WI38 (cell line): ENCODE results near the gene ASXL2.

Experiments used
- H3K4me3 ChIP-seq: 2 replicates; pipeline ENCODE4 v1.5.1; 2011; ENCODE audit warnings: low read depth, mild to moderate bottlenecking, control low read depth, low read length
- TF ChIP-seq, protein P1 (sequence below): IDR thresholded peaks from 2 replicates; pipeline ENCODE4 v1.5.1; 2012; ENCODE audit warnings: low read depth, mild to moderate bottlenecking, control low read depth, low read length

The ASXL2 gene

GRCh38 chr2:25722224-25722623 lies 156.1 kb downstream of the ASXL2 start:
- no peak overlapping the region for H3K4me3 ChIP-seq
- TF ChIP-seq, protein P1, sequence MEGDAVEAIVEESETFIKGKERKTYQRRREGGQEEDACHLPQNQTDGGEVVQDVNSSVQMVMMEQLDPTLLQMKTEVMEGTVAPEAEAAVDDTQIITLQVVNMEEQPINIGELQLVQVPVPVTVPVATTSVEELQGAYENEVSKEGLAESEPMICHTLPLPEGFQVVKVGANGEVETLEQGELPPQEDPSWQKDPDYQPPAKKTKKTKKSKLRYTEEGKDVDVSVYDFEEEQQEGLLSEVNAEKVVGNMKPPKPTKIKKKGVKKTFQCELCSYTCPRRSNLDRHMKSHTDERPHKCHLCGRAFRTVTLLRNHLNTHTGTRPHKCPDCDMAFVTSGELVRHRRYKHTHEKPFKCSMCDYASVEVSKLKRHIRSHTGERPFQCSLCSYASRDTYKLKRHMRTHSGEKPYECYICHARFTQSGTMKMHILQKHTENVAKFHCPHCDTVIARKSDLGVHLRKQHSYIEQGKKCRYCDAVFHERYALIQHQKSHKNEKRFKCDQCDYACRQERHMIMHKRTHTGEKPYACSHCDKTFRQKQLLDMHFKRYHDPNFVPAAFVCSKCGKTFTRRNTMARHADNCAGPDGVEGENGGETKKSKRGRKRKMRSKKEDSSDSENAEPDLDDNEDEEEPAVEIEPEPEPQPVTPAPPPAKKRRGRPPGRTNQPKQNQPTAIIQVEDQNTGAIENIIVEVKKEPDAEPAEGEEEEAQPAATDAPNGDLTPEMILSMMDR: no peak

- H3K4me3 ChIP-seq: no peak overlapping the region
- TF ChIP-seq, protein P1: no peak
Measured at GRCh38 chr2:25720575-25720974, 157.7 kb downstream of the ASXL2 start.

- TF ChIP-seq, protein P1: no peak
- no peak overlapping the region for H3K4me3 ChIP-seq
Measured at GRCh38 chr2:25714740-25715139, 163.5 kb downstream of the ASXL2 start.

DNA sequence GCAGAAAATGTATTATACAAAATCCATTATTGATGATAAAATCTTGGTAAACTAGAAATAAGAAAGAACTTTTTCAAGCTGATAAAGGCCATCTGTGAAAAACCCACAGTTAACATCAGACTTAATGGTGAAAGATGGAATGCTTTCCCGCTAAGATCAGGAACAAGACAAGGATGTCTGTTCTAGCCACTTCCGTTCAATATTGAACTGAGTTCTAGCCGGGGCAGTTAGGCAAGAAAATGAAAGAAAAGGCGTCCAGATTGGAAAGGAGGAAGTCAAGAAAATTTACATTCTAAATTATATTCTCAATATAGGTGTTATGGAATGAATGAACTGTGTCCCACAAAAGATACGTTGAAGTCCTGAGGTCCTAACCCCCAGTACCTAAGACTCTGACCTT lies 165.8 kb downstream of the ASXL2 start:
- TF ChIP-seq, protein P1: no peak
- H3K4me3 ChIP-seq: no peak overlapping the region

DNA sequence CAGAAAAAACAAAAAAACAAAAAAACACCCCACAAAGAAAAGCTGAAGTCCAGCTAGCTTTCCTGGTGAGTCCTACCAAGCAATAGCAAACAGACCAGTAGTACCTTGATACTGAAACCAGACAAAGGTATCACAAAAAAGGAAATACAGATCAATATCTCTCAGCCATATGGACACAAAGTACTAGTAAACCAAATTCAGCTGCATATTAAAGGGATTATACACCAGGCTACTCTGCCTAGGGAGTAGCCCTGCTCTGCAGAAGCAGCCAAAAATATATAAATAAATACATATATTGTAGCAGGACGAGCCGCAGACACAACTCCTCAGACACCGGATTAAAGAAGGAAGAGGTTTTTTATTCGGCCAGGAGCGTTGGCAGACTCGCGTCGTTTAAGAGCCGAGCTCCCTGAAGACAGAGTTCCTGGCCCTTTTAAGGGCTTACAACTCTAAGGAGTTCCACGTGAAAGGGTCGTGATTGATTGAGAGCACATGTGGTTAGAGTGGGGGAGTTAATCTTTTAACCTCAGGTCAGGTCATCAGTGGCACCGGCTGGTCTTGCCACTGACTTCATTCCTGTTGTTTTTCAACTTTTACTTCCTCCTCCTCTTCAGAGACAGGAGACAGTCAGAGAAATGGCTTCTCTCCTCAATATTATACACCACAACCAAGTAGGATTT lies 166.5 kb downstream of the ASXL2 start:
- TF ChIP-seq, protein P1: no peak
- H3K4me3 ChIP-seq: no peak overlapping the region

DNA sequence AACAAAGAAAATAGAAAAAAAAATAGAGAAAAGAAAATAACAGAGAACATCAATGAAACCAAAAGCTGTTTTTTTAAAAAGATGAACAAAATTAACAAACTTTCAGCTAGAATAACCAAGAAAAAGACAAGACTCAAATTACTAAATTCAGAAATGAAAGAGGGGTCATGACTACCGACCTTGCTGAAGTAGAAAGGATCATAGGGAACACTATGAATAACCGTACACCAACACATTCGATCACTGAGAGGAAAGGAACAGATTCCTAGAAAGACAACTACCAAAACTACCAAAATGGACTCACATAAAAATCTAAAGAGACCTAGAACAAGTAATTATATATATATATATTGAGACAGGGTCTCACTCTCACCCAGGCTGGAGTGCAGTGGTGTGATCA lies 167.5 kb downstream of the ASXL2 start:
- H3K4me3 ChIP-seq: no peak overlapping the region
- TF ChIP-seq, protein P1: no peak

GRCh38 chr2:25709349-25709748 lies 168.9 kb downstream of the ASXL2 start:
- no peak overlapping the region for H3K4me3 ChIP-seq
- TF ChIP-seq, protein P1: no peak
